Chondrocyte (in vitro differentiated cells): ENCODE results near the gene COL4A2. TPM values are rescaled to one million over a fixed set of nuclear protein-coding genes. Genes with fewer than 3 reads are reported as not detected.

ENCODE experiments used
- DNase-seq: peaks from one replicate; pipeline ENCODE4 v3.0.0; 2021; ENCODE audit warnings: mixed read lengths, low spot score
- H3K27ac Mint-ChIP-seq: one replicate; pipeline ENCODE4 v1.8.0; 2021; ENCODE audit warnings: mild to moderate bottlenecking, moderate library complexity, mixed read lengths; ENCODE audit not compliant: unreplicated experiment
- H3K27me3 Mint-ChIP-seq: 2 replicates; pipeline ENCODE4 v1.8.0; 2021; ENCODE audit warnings: low read depth, mixed read lengths
- H3K36me3 Mint-ChIP-seq: 2 replicates; pipeline ENCODE4 v1.8.0; 2021; ENCODE audit warnings: low read depth, mixed read lengths
- H3K4me1 Mint-ChIP-seq: 2 replicates; pipeline ENCODE4 v1.8.0; 2021; ENCODE audit warnings: low read depth, mild to moderate bottlenecking, mixed read lengths
- H3K4me3 Mint-ChIP-seq: one replicate; pipeline ENCODE4 v1.8.0; 2021; ENCODE audit warnings: mild to moderate bottlenecking, moderate library complexity, mixed read lengths; ENCODE audit not compliant: unreplicated experiment
- H3K9me3 Mint-ChIP-seq: 2 replicates; pipeline ENCODE4 v1.8.0; 2021; ENCODE audit warnings: low read depth, mixed read lengths
- CTCF ChIP-seq: fragments of 200-600 bp; sonication (generic); IDR thresholded peaks from 2 replicates; pipeline ENCODE4 v1.5.0; 2021; ENCODE audit warnings: antibody characterized with exemption, mild to moderate bottlenecking, moderate library complexity
- total RNA-seq: library from RNA; stranded (reverse); gene quantifications from 3 replicates; pipeline ENCODE4 v1.2.1, GENCODE V29; 2021

The COL4A2 gene
- total RNA-seq, 1 donor from 2014 or later: 2,366 TPM

- peaks cover 35% of the 10 kb centered on the region for H3K4me1 Mint-ChIP-seq
- peaks cover 2% of the 10 kb centered on the region for H3K9me3 Mint-ChIP-seq
- no peaks in the 10 kb centered on the region for H3K27me3 Mint-ChIP-seq
- peaks cover 5% of the 10 kb centered on the region for H3K36me3 Mint-ChIP-seq
- no peak for DNase-seq
- H3K4me3 Mint-ChIP-seq: no peak overlapping the region
- TF ChIP-seq CTCF: no peak
- peak overlapping the region; percentile 11 for H3K27ac Mint-ChIP-seq
Observed at GRCh38 chr13:110546378-110546777, 239.3 kb downstream of the COL4A2 start.

GRCh38 chr13:110546926-110547325, 239.8 kb downstream of the COL4A2 start:
- no peak overlapping the region for H3K4me3 Mint-ChIP-seq
- H3K9me3 Mint-ChIP-seq: peaks cover 2% of the 10 kb centered on the region
- H3K4me1 Mint-ChIP-seq: peaks cover 32% of the 10 kb centered on the region
- H3K36me3 Mint-ChIP-seq: peaks cover 5% of the 10 kb centered on the region
- H3K27ac Mint-ChIP-seq: no peak overlapping the region
- no peaks in the 10 kb centered on the region for H3K27me3 Mint-ChIP-seq
- DNase-seq: no peak
- no peak for TF ChIP-seq CTCF

GRCh38 chr13:110548891-110549794, 242.1 kb downstream of the COL4A2 start:
- Mint-ChIP-seq H3K36me3 (peaks cover 5% of the 10 kb centered on the region), H3K4me1 (peaks cover 24% of the 10 kb centered on the region), H3K4me3 (no peak overlapping the region), H3K9me3 (peaks cover 2% of the 10 kb centered on the region), H3K27me3 (no peaks in the 10 kb centered on the region), H3K27ac (peak overlapping the region; percentile 45)
- TF ChIP-seq CTCF: no peak
- no peak for DNase-seq

- Mint-ChIP-seq H3K9me3 (peaks cover 2% of the 10 kb centered on the region), H3K27ac (no peak overlapping the region), H3K27me3 (no peaks in the 10 kb centered on the region)
Observed at GRCh38 chr13:110549795-110550160, 242.7 kb downstream of the COL4A2 start.

GRCh38 chr13:110551284-110551683, 244.2 kb downstream of the COL4A2 start:
- Mint-ChIP-seq H3K4me3 (no peak overlapping the region), H3K9me3 (no peaks in the 10 kb centered on the region), H3K4me1 (peaks cover 19% of the 10 kb centered on the region), H3K36me3 (peaks cover 7% of the 10 kb centered on the region), H3K27ac (no peak overlapping the region), H3K27me3 (no peaks in the 10 kb centered on the region)
- TF ChIP-seq CTCF: no peak
- no peak for DNase-seq

More at GRCh38 chr13:110549795-110550160, 242.7 kb downstream of the COL4A2 start:
- Mint-ChIP-seq H3K4me3 (no peak overlapping the region), H3K4me1 (peaks cover 24% of the 10 kb centered on the region), H3K36me3 (peaks cover 5% of the 10 kb centered on the region)
- no peak for DNase-seq
- TF ChIP-seq CTCF: no peak
